Hepatocyte (in vitro differentiated cells): ENCODE results near the gene HSD11B1. TPM values are rescaled to one million over a fixed set of nuclear protein-coding genes. Genes with fewer than 3 reads are reported as not detected.

ENCODE experiments used
- DNase-seq: peaks from one replicate; pipeline ENCODE4 v3.0.0-alpha.2; 2016; ENCODE audit warnings: low spot score
- H2AFZ ChIP-seq: fragments of 200-600 bp; sonication (generic); 2 replicates; pipeline ENCODE4 v1.6.0; 2016; ENCODE audit warnings: antibody characterized with exemption, mild to moderate bottlenecking
- H3K27ac ChIP-seq: fragments of 200-600 bp; sonication (generic); 2 replicates; pipeline ENCODE4 v1.5.1; 2016; ENCODE audit warnings: mild to moderate bottlenecking
- H3K27me3 ChIP-seq: fragments of 200-600 bp; sonication (generic); 2 replicates; pipeline ENCODE4 v1.6.1; 2016
- H3K36me3 ChIP-seq: fragments of 200-600 bp; sonication (generic); replicated peaks from 2 replicates; pipeline ENCODE4 v1.5.1; 2016; ENCODE audit warnings: low read depth; ENCODE audit not compliant: insufficient read depth
- H3K4me1 ChIP-seq: fragments of 200-600 bp; sonication (generic); 2 replicates; pipeline ENCODE4 v1.5.1; 2016; ENCODE audit warnings: mild to moderate bottlenecking, moderate library complexity; ENCODE audit not compliant: insufficient read depth
- H3K4me2 ChIP-seq: fragments of 200-600 bp; sonication (generic); 2 replicates; pipeline ENCODE4 v1.6.0; 2016
- H3K4me3 ChIP-seq: fragments of 200-600 bp; sonication (generic); 2 replicates; pipeline ENCODE4 v1.5.1; 2016; ENCODE audit warnings: mild to moderate bottlenecking
- H3K79me2 ChIP-seq: fragments of 200-600 bp; sonication (generic); 2 replicates; pipeline ENCODE4 v1.6.0; 2017; ENCODE audit warnings: mild to moderate bottlenecking
- H3K9me2 ChIP-seq: fragments of 200-600 bp; sonication (generic); replicated peaks from 2 replicates; pipeline ENCODE4 v1.6.0; 2017; ENCODE audit warnings: mild to moderate bottlenecking; ENCODE audit not compliant: insufficient read depth
- H3K9me3 ChIP-seq: fragments of 200-600 bp; sonication (generic); 2 replicates; pipeline ENCODE4 v1.5.1; 2016; ENCODE audit warnings: low read depth, mild to moderate bottlenecking
- H4K20me1 ChIP-seq: fragments of 200-600 bp; sonication (generic); 2 replicates; pipeline ENCODE4 v1.6.0; 2016; ENCODE audit warnings: mild to moderate bottlenecking; ENCODE audit not compliant: insufficient read depth, poor library complexity, severe bottlenecking
- EZH2 ChIP-seq: fragments of 200-600 bp; sonication (generic); IDR thresholded peaks from 2 replicates; pipeline ENCODE4 v1.6.1; 2016; ENCODE audit warnings: antibody characterized with exemption, mild to moderate bottlenecking, borderline replicate concordance
- EZH2phosphoT487 ChIP-seq: fragments of 200-600 bp; sonication (generic); IDR thresholded peaks from one replicate; pipeline ENCODE4 v1.6.1; 2018; ENCODE audit warnings: antibody characterized with exemption, mild to moderate bottlenecking, low read depth, moderate library complexity; ENCODE audit not compliant: unreplicated experiment, severe bottlenecking
- WGBS: methylation state at CpG from one replicate; pipeline ENCODE4 v1.1.6; 2016; ENCODE audit warnings: low lambda C conversion rate; ENCODE audit errors: missing lambda C conversion rate; 5-methylcytosine and 5-hydroxymethylcytosine counted together
- polyA plus RNA-seq: library from polyadenylated mRNA; unstranded; fragments of >200 nt; fragmentation: Nextera tagmentation; extraction: Ambion mirVana; gene quantifications from 2 replicates; pipeline ENCODE4 v1.2.1, GENCODE V29; 2016
- total RNA-seq: library from RNA; depleted of rRNA; stranded (reverse); fragments of >200 nt; gene quantifications from 2 replicates; pipeline ENCODE4 v1.2.3, GENCODE V29; 2014
- TF ChIP-seq, protein P1 (sequence below): fragments of 200-600 bp; sonication (generic); IDR thresholded peaks from 2 replicates; pipeline ENCODE4 v1.5.1; 2016; ENCODE audit warnings: antibody characterized with exemption, mild to moderate bottlenecking; ENCODE audit not compliant: poor library complexity

The HSD11B1 gene
- total and polyA plus RNA-seq, 2 experiments from 2014 or later = 1.7 TPM; not detected in 1

DNA sequence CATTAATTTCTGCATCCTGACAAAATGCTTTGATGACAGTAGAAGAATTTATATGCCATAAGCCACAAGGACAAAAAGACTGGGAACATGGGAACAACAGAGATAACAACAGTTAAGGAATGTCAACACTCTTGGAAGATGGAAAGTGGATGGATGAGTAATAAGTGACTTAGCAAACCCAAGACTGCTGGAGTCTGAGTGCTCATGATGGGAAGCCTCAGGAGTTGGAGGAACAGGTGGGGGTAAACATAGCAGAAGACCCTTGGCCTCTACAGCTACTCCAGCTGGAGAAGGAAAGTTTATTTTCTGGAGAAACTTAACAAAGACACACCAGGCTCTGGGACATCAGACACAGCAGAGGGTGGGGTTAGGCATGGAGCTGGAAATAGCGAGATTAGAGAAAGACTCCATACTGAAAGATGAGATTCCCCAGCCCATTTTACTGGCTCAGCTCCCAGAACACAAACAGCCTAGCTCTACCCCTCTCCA, 15.9 kb upstream of the HSD11B1 start:
- no peak for TF ChIP-seq EZH2
- TF ChIP-seq, protein P1, sequence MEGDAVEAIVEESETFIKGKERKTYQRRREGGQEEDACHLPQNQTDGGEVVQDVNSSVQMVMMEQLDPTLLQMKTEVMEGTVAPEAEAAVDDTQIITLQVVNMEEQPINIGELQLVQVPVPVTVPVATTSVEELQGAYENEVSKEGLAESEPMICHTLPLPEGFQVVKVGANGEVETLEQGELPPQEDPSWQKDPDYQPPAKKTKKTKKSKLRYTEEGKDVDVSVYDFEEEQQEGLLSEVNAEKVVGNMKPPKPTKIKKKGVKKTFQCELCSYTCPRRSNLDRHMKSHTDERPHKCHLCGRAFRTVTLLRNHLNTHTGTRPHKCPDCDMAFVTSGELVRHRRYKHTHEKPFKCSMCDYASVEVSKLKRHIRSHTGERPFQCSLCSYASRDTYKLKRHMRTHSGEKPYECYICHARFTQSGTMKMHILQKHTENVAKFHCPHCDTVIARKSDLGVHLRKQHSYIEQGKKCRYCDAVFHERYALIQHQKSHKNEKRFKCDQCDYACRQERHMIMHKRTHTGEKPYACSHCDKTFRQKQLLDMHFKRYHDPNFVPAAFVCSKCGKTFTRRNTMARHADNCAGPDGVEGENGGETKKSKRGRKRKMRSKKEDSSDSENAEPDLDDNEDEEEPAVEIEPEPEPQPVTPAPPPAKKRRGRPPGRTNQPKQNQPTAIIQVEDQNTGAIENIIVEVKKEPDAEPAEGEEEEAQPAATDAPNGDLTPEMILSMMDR = no peak
- TF ChIP-seq EZH2phosphoT487 = no peak
- Histone ChIP-seq H3K27ac (peak overlapping the region; percentile 49), H3K9me2 (no peaks in the 10 kb centered on the region), H4K20me1 (no peaks in the 10 kb centered on the region), H3K9me3 (no peaks in the 10 kb centered on the region), H3K36me3 (no peaks in the 10 kb centered on the region), H3K4me2 (no peak overlapping the region), H2AFZ (no peak overlapping the region), H3K4me3 (no peak overlapping the region), H3K79me2 (no peaks in the 10 kb centered on the region), H3K4me1 (no peaks in the 10 kb centered on the region), H3K27me3 (peaks cover 4% of the 10 kb centered on the region)
- DNase-seq = peak; percentile 42
- WGBS = 58% methylated on average over 1 of the region's 1 CpG

DNA sequence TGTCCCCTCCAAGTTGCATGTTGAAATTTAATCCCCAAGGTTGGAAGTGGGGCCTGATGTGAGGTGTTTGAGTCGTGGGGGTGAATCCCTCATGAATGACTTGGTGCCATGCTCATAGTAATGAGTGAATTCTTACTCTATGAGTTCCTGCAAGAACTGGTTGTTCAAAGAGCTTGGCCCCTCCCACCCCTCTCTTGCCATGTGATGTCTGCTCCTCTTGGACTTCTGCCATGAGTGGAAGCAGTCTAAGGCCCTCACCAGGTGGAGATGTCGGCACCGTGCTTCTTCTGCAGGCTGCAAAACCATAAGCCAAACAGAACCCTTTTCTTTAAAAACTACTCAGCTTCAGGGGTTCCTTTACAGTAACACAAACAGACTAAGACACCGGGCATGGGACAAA, 15.2 kb upstream of the HSD11B1 start:
- Histone ChIP-seq H3K4me3 (no peak overlapping the region), H4K20me1 (no peaks in the 10 kb centered on the region), H3K4me2 (no peak overlapping the region), H2AFZ (no peak overlapping the region), H3K79me2 (no peaks in the 10 kb centered on the region), H3K4me1 (no peaks in the 10 kb centered on the region), H3K27me3 (peaks cover 10% of the 10 kb centered on the region), H3K9me3 (no peaks in the 10 kb centered on the region), H3K27ac (peak overlapping the region; percentile 49), H3K36me3 (no peaks in the 10 kb centered on the region), H3K9me2 (no peaks in the 10 kb centered on the region)
- TF ChIP-seq, protein P1 = no peak
- TF ChIP-seq EZH2 (no peak), EZH2phosphoT487 (no peak)
- WGBS = 82% methylated on average over 4 of the region's 4 CpGs
- peak; percentile 62 for DNase-seq

DNA sequence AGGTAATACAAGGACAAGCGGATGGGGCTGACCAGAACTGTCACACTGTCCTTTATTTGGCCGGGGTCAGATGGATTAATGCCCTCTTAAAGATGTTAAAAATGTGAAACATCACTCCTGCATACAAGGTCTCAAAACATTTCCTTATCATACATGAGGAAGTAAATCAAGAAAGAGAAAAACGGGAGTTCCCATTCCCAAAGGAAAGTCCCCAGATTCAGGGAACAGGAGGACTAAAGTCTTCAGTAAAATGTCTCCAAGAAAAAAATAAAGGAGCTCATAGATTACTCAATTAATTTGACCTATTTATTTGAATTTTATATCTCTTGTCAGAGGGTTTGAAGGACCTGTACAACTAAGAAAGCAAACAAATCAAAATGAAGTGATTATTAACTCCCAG, 13.4 kb upstream of the HSD11B1 start:
- WGBS = 83% methylated on average over 3 of the region's 3 CpGs
- Histone ChIP-seq H4K20me1 (no peaks in the 10 kb centered on the region), H3K36me3 (no peaks in the 10 kb centered on the region), H3K79me2 (no peaks in the 10 kb centered on the region), H3K27ac (no peak overlapping the region), H3K9me2 (no peaks in the 10 kb centered on the region), H3K4me2 (no peak overlapping the region), H3K4me1 (no peaks in the 10 kb centered on the region), H3K9me3 (no peaks in the 10 kb centered on the region), H2AFZ (no peak overlapping the region), H3K4me3 (no peak overlapping the region), H3K27me3 (peaks cover 10% of the 10 kb centered on the region)
- DNase-seq = no peak
- TF ChIP-seq EZH2 (no peak), EZH2phosphoT487 (no peak)
- TF ChIP-seq, protein P1 = no peak
